ENCODE data around the gene CTTN. TPM values are rescaled to one million over a fixed set of nuclear protein-coding genes. Genes with fewer than 3 reads are reported as not detected.

CTTN gene
- total and polyA plus RNA-seq, 10 of the 15 experiments (the other 5 are each of a cell fraction or from before 2014, with no cell fraction given): 1.1 to 37.8 (median 11.8) TPM

DNA sequence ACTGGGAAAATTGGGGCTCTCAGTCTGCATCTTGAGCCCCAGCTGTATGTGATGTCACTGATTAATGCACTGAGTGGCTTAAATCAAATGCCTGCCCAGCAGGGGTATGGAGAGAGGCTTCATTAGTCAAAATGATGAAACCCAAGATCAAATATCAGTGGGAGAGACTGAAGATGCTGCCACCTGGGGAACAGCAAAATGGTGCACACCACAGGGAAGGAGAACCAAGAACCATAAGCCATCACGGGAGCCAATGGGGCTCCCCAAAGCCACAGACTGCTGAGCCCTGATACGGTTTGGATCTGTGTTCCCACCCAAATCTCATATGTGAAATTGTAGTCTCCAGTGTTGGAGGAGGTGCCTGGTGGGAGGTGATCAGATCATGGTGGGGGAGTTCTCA is 85.6 kb downstream of the CTTN start:
- no peak overlapping the region for H3K27ac ChIP-seq (ENCODE audit: control insufficient read depth, insufficient read depth)
- ChIA-PET POLR2A (interaction anchor here (0.7 kb wide), 1 partner anchor 109 kb away, joined by 4 read pairs; no protein-coding TSS in a partner anchor), SMC1A (ENCODE audit: uncharacterized antibody, unreplicated experiment) (no interaction called here), RAD21 (ENCODE audit: unreplicated experiment) (interaction anchor here (2.0 kb wide), 1 partner anchor 16 kb away, joined by 5 read pairs; no protein-coding TSS in a partner anchor), CTCF (interaction anchor here (0.6 kb wide), 2 partner anchors 231 to 251 kb away, joined by 3 read pairs; no protein-coding TSS in a partner anchor)
- no peak overlapping the region for H2AFZ ChIP-seq (ENCODE audit: control insufficient read depth, low read depth, low read length)
- FAIRE-seq (no peak), DNase-seq (ENCODE audit: low read depth, low spot score) (no peak), ATAC-seq (no peak)
- H3K9ac ChIP-seq (ENCODE audit: control insufficient read depth, insufficient read depth, low read length): no peak overlapping the region
- TF ChIP-seq, protein P1, sequence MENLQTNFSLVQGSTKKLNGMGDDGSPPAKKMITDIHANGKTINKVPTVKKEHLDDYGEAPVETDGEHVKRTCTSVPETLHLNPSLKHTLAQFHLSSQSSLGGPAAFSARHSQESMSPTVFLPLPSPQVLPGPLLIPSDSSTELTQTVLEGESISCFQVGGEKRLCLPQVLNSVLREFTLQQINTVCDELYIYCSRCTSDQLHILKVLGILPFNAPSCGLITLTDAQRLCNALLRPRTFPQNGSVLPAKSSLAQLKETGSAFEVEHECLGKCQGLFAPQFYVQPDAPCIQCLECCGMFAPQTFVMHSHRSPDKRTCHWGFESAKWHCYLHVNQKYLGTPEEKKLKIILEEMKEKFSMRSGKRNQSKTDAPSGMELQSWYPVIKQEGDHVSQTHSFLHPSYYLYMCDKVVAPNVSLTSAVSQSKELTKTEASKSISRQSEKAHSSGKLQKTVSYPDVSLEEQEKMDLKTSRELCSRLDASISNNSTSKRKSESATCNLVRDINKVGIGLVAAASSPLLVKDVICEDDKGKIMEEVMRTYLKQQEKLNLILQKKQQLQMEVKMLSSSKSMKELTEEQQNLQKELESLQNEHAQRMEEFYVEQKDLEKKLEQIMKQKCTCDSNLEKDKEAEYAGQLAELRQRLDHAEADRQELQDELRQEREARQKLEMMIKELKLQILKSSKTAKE (IDR thresholded peaks at IDR 0.05; ENCODE audit: low read depth, poor library complexity, severe bottlenecking): no peak
- TF ChIP-seq, protein P2, sequence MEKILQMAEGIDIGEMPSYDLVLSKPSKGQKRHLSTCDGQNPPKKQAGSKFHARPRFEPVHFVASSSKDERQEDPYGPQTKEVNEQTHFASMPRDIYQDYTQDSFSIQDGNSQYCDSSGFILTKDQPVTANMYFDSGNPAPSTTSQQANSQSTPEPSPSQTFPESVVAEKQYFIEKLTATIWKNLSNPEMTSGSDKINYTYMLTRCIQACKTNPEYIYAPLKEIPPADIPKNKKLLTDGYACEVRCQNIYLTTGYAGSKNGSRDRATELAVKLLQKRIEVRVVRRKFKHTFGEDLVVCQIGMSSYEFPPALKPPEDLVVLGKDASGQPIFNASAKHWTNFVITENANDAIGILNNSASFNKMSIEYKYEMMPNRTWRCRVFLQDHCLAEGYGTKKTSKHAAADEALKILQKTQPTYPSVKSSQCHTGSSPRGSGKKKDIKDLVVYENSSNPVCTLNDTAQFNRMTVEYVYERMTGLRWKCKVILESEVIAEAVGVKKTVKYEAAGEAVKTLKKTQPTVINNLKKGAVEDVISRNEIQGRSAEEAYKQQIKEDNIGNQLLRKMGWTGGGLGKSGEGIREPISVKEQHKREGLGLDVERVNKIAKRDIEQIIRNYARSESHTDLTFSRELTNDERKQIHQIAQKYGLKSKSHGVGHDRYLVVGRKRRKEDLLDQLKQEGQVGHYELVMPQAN (conservative IDR thresholded peaks at IDR 0.05): no peak
- TF ChIP-seq ZSCAN29 (IDR thresholded peaks at IDR 0.05): no peak
- no peak for TF ChIP-seq IKZF1 (conservative IDR thresholded peaks at IDR 0.05)
- TF ChIP-seq ZNF24 (IDR thresholded peaks at IDR 0.05): no peak
- TF ChIP-seq, protein P3, sequence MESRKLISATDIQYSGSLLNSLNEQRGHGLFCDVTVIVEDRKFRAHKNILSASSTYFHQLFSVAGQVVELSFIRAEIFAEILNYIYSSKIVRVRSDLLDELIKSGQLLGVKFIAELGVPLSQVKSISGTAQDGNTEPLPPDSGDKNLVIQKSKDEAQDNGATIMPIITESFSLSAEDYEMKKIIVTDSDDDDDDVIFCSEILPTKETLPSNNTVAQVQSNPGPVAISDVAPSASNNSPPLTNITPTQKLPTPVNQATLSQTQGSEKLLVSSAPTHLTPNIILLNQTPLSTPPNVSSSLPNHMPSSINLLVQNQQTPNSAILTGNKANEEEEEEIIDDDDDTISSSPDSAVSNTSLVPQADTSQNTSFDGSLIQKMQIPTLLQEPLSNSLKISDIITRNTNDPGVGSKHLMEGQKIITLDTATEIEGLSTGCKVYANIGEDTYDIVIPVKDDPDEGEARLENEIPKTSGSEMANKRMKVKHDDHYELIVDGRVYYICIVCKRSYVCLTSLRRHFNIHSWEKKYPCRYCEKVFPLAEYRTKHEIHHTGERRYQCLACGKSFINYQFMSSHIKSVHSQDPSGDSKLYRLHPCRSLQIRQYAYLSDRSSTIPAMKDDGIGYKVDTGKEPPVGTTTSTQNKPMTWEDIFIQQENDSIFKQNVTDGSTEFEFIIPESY (IDR thresholded peaks at IDR 0.05): no peak
- 16% methylated on average over 2 of the region's 2 CpGs for WGBS (ENCODE audit: insufficient coverage, insufficient replicate concordance, low lambda C conversion rate, missing lambda C conversion rate)
- H4K20me1 ChIP-seq (ENCODE audit: control insufficient read depth, insufficient read depth): no peaks in the 10 kb centered on the region
- BruUV-seq (replicated peaks): no TSS peak
- intact Hi-C loops (cut with micrococcal nuclease; ENCODE audit: unreplicated experiment) (no loop called here), in situ Hi-C loops (cut with MboI) (no loop called here)
- no peaks in the 10 kb centered on the region for H3K36me3 ChIP-seq (ENCODE audit: control insufficient read depth in 2 of 2, insufficient read depth in 2 of 2, low read length in 1 of 2)
- H3K79me2 ChIP-seq (ENCODE audit: control insufficient read depth, insufficient read depth, low read length): no peaks in the 10 kb centered on the region
- H3K4me2 ChIP-seq (ENCODE audit: control insufficient read depth, insufficient read depth): no peak overlapping the region
- H3K4me1 ChIP-seq (ENCODE audit: control insufficient read depth, insufficient read depth, low read length): no peaks in the 10 kb centered on the region
- no peaks in the 10 kb centered on the region for H3K27me3 ChIP-seq (replicated peaks in 1 of 2; ENCODE audit: control insufficient read depth in 2 of 2, insufficient read depth in 2 of 2, low read length in 1 of 2)
- H3K9me3 ChIP-seq (replicated peaks; ENCODE audit: control insufficient read depth, insufficient read depth, low read length): no peaks in the 10 kb centered on the region; the same call in 2 of the 3 replicates
- no peak overlapping the region for H3K4me3 ChIP-seq
